H9 (cell line): ENCODE data around the gene LRMDA. TPM values are rescaled to one million over a fixed set of nuclear protein-coding genes. Genes with fewer than 3 reads are reported as not detected.

ENCODE experiments used
- DNase-seq: peaks from one replicate; pipeline ENCODE4 v3.0.0-alpha.2; 2017
- H2AFZ ChIP-seq: one replicate; pipeline ENCODE4 v1.6.1; 2013; ENCODE audit warnings: mild to moderate bottlenecking, low read length, control low read depth, moderate library complexity
- H2AK5ac ChIP-seq: 2 replicates; pipeline ENCODE4 v1.6.1; 2013; ENCODE audit warnings: low read length, control low read depth, mixed read lengths; ENCODE audit not compliant: insufficient read length
- H2BK120ac ChIP-seq: one replicate; pipeline ENCODE4 v1.6.1; 2013; ENCODE audit warnings: low read depth, mild to moderate bottlenecking, low read length, control low read depth, inconsistent platforms; ENCODE audit not compliant: poor library complexity, severe bottlenecking
- H2BK12ac ChIP-seq: 2 replicates; pipeline ENCODE4 v1.6.1; 2013; ENCODE audit warnings: low read length, control low read depth, mixed read lengths, low read depth; ENCODE audit not compliant: insufficient read length
- H2BK15ac ChIP-seq: 2 replicates; pipeline ENCODE4 v1.6.1; 2013; ENCODE audit warnings: low read depth, low read length, control low read depth
- H2BK20ac ChIP-seq: one replicate; pipeline ENCODE4 v1.6.1; 2013; ENCODE audit warnings: low read depth, mild to moderate bottlenecking, low read length, control low read depth, inconsistent platforms; ENCODE audit not compliant: poor library complexity, severe bottlenecking
- H2BK5ac ChIP-seq: 2 replicates; pipeline ENCODE4 v1.6.1; 2013; ENCODE audit warnings: low read length, control low read depth, mixed read lengths; ENCODE audit not compliant: insufficient read length
- H3K14ac ChIP-seq: 2 replicates; pipeline ENCODE4 v1.6.1; 2013; ENCODE audit warnings: low read length, control low read depth; ENCODE audit not compliant: insufficient read depth
- H3K18ac ChIP-seq: 2 replicates; pipeline ENCODE4 v1.6.1; 2013; ENCODE audit warnings: low read depth, mild to moderate bottlenecking, mixed read lengths, low read length, control low read depth; ENCODE audit not compliant: insufficient read length
- H3K23ac ChIP-seq: 2 replicates; pipeline ENCODE4 v1.6.1; 2013; ENCODE audit warnings: low read length, control low read depth, mixed read lengths, low read depth; ENCODE audit not compliant: insufficient read length
- H3K23me2 ChIP-seq: 2 replicates; pipeline ENCODE4 v1.6.1; 2013; ENCODE audit warnings: low read depth, mild to moderate bottlenecking, mixed read lengths, low read length, control low read depth; ENCODE audit not compliant: insufficient read length, poor library complexity, severe bottlenecking
- H3K27ac ChIP-seq: 2 replicates; pipeline ENCODE4 v1.5.1; 2013; ENCODE audit warnings: low read length, control low read depth, mixed read lengths, low read depth; ENCODE audit not compliant: insufficient read length
- H3K27me3 ChIP-seq: 2 replicates; pipeline ENCODE4 v1.6.1; 2013; ENCODE audit warnings: low read length, control low read depth, inconsistent platforms; ENCODE audit not compliant: insufficient read depth
- H3K4ac ChIP-seq: 2 replicates; pipeline ENCODE4 v1.6.1; 2013; ENCODE audit warnings: low read depth, mild to moderate bottlenecking, control low read depth, inconsistent platforms, low read length, moderate library complexity
- H3K4me1 ChIP-seq: 2 replicates; pipeline ENCODE4 v1.6.1; 2013; ENCODE audit warnings: low read length, control low read depth, inconsistent platforms; ENCODE audit not compliant: insufficient read depth
- H3K4me2 ChIP-seq: 2 replicates; pipeline ENCODE4 v1.6.1; 2013; ENCODE audit warnings: low read length, control low read depth, mixed read lengths; ENCODE audit not compliant: insufficient read length, insufficient read depth
- H3K56ac ChIP-seq: 2 replicates; pipeline ENCODE4 v1.6.1; 2013; ENCODE audit warnings: low read depth, mild to moderate bottlenecking, mixed read lengths, low read length, control low read depth; ENCODE audit not compliant: insufficient read length
- H3K79me1 ChIP-seq: 2 replicates; pipeline ENCODE4 v1.6.1; 2013; ENCODE audit warnings: low read depth, mild to moderate bottlenecking, moderate library complexity, low read length, control low read depth, inconsistent platforms; ENCODE audit not compliant: insufficient read depth, poor library complexity, severe bottlenecking
- H3K79me2 ChIP-seq: 2 replicates; pipeline ENCODE4 v1.6.1; 2013; ENCODE audit warnings: low read length, control low read depth, inconsistent platforms; ENCODE audit not compliant: insufficient read depth
- H3K9ac ChIP-seq: 2 replicates; pipeline ENCODE4 v1.6.1; 2013; ENCODE audit warnings: low read length, control low read depth, mixed read lengths; ENCODE audit not compliant: insufficient read length; ENCODE audit errors: extremely low read depth
- H3K9me3 ChIP-seq: one replicate; pipeline ENCODE4 v1.6.1; 2013; ENCODE audit warnings: low read depth, low read length, inconsistent platforms; ENCODE audit not compliant: control insufficient read depth
- H3T11ph ChIP-seq: one replicate; pipeline ENCODE4 v1.6.1; 2013; ENCODE audit warnings: mild to moderate bottlenecking, low read length, control low read depth, inconsistent platforms
- H4K20me1 ChIP-seq: one replicate; pipeline ENCODE4 v1.6.1; 2013; ENCODE audit not compliant: control insufficient read depth, insufficient read length, insufficient read depth
- H4K5ac ChIP-seq: 2 replicates; pipeline ENCODE4 v1.6.1; 2013; ENCODE audit warnings: low read depth, mild to moderate bottlenecking, mixed read lengths, low read length, control low read depth; ENCODE audit not compliant: insufficient read length
- H4K8ac ChIP-seq: replicated peaks from 2 replicates; pipeline ENCODE4 v1.6.1; 2013; ENCODE audit warnings: low read length, control low read depth, mixed read lengths, low read depth; ENCODE audit not compliant: insufficient read length
- H4K91ac ChIP-seq: 2 replicates; pipeline ENCODE4 v1.6.1; 2013; ENCODE audit warnings: low read depth, mild to moderate bottlenecking, moderate library complexity, mixed read lengths, low read length, control low read depth; ENCODE audit not compliant: insufficient read length
- H3K27ac Mint-ChIP-seq, 3 experiments: 2 replicates in 2 of 3; 3 replicates in 1 of 3; pipeline ENCODE4 v1.8.0; 2020 to 2021; ENCODE audit warnings: mixed read lengths in 3 of 3, mild to moderate bottlenecking in 1 of 3, moderate library complexity in 1 of 3
- H3K27me3 Mint-ChIP-seq: 2 replicates; pipeline ENCODE4 v1.8.0; 2021; ENCODE audit warnings: low read depth, mild to moderate bottlenecking, moderate library complexity, mixed read lengths
- H3K36me3 Mint-ChIP-seq, 3 experiments: 2 replicates in 2 of 3; 3 replicates in 1 of 3; pipeline ENCODE4 v1.8.0; 2020 to 2021; ENCODE audit warnings: low read depth in 3 of 3, mixed read lengths in 3 of 3; ENCODE audit not compliant: insufficient read depth in 1 of 3
- H3K4me1 Mint-ChIP-seq, 2 experiments: 2 replicates each; pipeline ENCODE4 v1.8.0; 2020; ENCODE audit warnings: mixed read lengths in 2 of 2
- H3K4me3 Mint-ChIP-seq, 2 experiments: 2 replicates in 1 of 2; 3 replicates in 1 of 2; pipeline ENCODE4 v1.8.0; 2020 to 2021; ENCODE audit warnings: mild to moderate bottlenecking in 2 of 2, mixed read lengths in 2 of 2, moderate library complexity in 1 of 2
- H3K9me3 Mint-ChIP-seq, 2 experiments: 2 replicates in 1 of 2; 3 replicates in 1 of 2; pipeline ENCODE4 v1.8.0; 2020; ENCODE audit warnings: mild to moderate bottlenecking in 2 of 2, mixed read lengths in 2 of 2, moderate library complexity in 1 of 2
- CTCF ChIP-seq: fragments of 200-600 bp; sonication (generic); conservative IDR thresholded peaks from 3 replicates; pipeline ENCODE4 v1.8.0; 2021; ENCODE audit warnings: antibody characterized with exemption, mild to moderate bottlenecking
- WGBS: extraction: QIAGEN DNeasy Blood & Tissue Kit; methylation state at CpG from one replicate; pipeline ENCODE4 v1.1.7; 2013; ENCODE audit warnings: missing lambda C conversion rate, low lambda C conversion rate, mixed read lengths; ENCODE audit not compliant: insufficient read length; ENCODE audit errors: extremely low coverage; 5-methylcytosine and 5-hydroxymethylcytosine counted together
- total RNA-seq: library from RNA; stranded (reverse); gene quantifications from 2 replicates; pipeline ENCODE4 v1.2.1, GENCODE V29; 2021

Gene LRMDA
- total RNA-seq, 1 experiment from 2014 or later = 1.8 TPM

GRCh38 chr10:75657351-75657750 lies 225.9 kb downstream of the LRMDA start:
- Histone ChIP-seq H2BK120ac (no peak overlapping the region), H4K5ac (no peak overlapping the region), H2BK15ac (no peak overlapping the region), H3K14ac (no peak overlapping the region), H3K23ac (no peak overlapping the region), H2BK5ac (no peak overlapping the region), H2AK5ac (no peak overlapping the region), H4K91ac (no peak overlapping the region), H3K9ac (no peak overlapping the region), H3K18ac (no peak overlapping the region), H2BK20ac (no peak overlapping the region), H3K4me1 (no peaks in the 10 kb centered on the region), H3K23me2 (no peaks in the 10 kb centered on the region), H3K56ac (no peak overlapping the region), H3K4ac (no peak overlapping the region), H3K79me1 (no peaks in the 10 kb centered on the region), H3K79me2 (no peaks in the 10 kb centered on the region), H3K27ac (no peak overlapping the region), H2BK12ac (no peak overlapping the region), H2AFZ (no peak overlapping the region), H3K4me2 (no peak overlapping the region), H4K20me1 (no peaks in the 10 kb centered on the region), H3K27me3 (no peaks in the 10 kb centered on the region), H3T11ph (no peak overlapping the region), H4K8ac (no peak overlapping the region), H3K9me3 (no peaks in the 10 kb centered on the region)
- 0 out of 4 replicates have a peak, but pooled peaks cover 0 to 2% of the 10 kb centered on the region in 2 experiments for H3K4me1 Mint-ChIP-seq
- H3K27ac Mint-ChIP-seq = no peak overlapping the region
- no peaks in the 10 kb centered on the region for H3K36me3 Mint-ChIP-seq
- no CpG with 5 or more reads among the region's 2 CpGs for WGBS
- peaks cover 33% of the 10 kb centered on the region for H3K27me3 Mint-ChIP-seq
- no peak for DNase-seq
- no peak overlapping the region for H3K4me3 Mint-ChIP-seq
- no peaks in the 10 kb centered on the region for H3K9me3 Mint-ChIP-seq
- no peak for TF ChIP-seq CTCF
